Occipital lobe (tissue), 2 donors: ENCODE data around the gene LAIR1. TPM values are rescaled to one million over a fixed set of nuclear protein-coding genes. Genes with fewer than 3 reads are reported as not detected.

Experiments used
- DNase-seq: peaks from one replicate; lab custom pipeline; 2025; lab: John Stamatoyannopoulos, UW
- total RNA-seq: library from RNA; depleted of rRNA; stranded (reverse); fragments of >200 nt; gene quantifications from one replicate; pipeline ENCODE4 v1.2.3, GENCODE V29; 2014

LAIR1 gene
- total RNA-seq, 1 donor from 2014 or later: 1.1 TPM

- DNase-seq: no peak
Observed at GRCh38 chr19:54319049-54319448, 45.7 kb downstream of the LAIR1 start.

- no peak for DNase-seq
Observed at GRCh38 chr19:54317965-54318240, 46.8 kb downstream of the LAIR1 start.

- DNase-seq: no peak
Observed at GRCh38 chr19:54317108-54317964, 47.4 kb downstream of the LAIR1 start.

- no peak for DNase-seq
Observed at GRCh38 chr19:54316746-54317107, 48.0 kb downstream of the LAIR1 start.

- DNase-seq: no peak
Observed at GRCh38 chr19:54315956-54316355, 48.8 kb downstream of the LAIR1 start.

- DNase-seq: no peak
Observed at GRCh38 chr19:54312436-54313377, 52.0 kb downstream of the LAIR1 start, which contains the start of gene LILRA5. Gene LILRA5 (minus strand): TSS chr19:54313166. CDS start chr19:54313019, 147 bp downstream.

GRCh38 chr19:54312011-54312410, 52.7 kb downstream of the LAIR1 start:
- DNase-seq: no peak

- DNase-seq: no peak
Observed at GRCh38 chr19:54311486-54311885, 53.2 kb downstream of the LAIR1 start.

GRCh38 chr19:54310543-54310942, 54.2 kb downstream of the LAIR1 start:
- DNase-seq: no peak

- DNase-seq: no peak
Observed at GRCh38 chr19:54309811-54310210, 54.9 kb downstream of the LAIR1 start.

GRCh38 chr19:54307389-54308020, 57.2 kb downstream of the LAIR1 start:
- no peak for DNase-seq

- no peak for DNase-seq
Observed at GRCh38 chr19:54305141-54305540, 59.6 kb downstream of the LAIR1 start.

GRCh38 chr19:54302257-54302656, 62.5 kb downstream of the LAIR1 start:
- DNase-seq: no peak

Other genes with a start within 250 kb of the LAIR1 start
- gene TFPT, start 249.3 kb downstream of the LAIR1 start, total RNA-seq: 5.8 TPM
- 24.0 TPM for gene PRPF31, start 249.2 kb downstream of the LAIR1 start, total RNA-seq
- 4.4 TPM for gene CNOT3, start 227.2 kb downstream of the LAIR1 start, total RNA-seq
- 4.2 TPM for gene LENG1, start 205.2 kb downstream of the LAIR1 start, total RNA-seq
- gene TMC4, start 191.8 kb downstream of the LAIR1 start, total RNA-seq: not detected
- gene MBOAT7, start 175.4 kb downstream of the LAIR1 start, total RNA-seq: 19.2 TPM
- 34.2 TPM for gene TSEN34, start 173.6 kb downstream of the LAIR1 start, total RNA-seq
- gene RPS9, start 164.1 kb downstream of the LAIR1 start, total RNA-seq: 1,641 TPM
- gene LILRB3, start 141.9 kb downstream of the LAIR1 start, total RNA-seq: not detected
- not detected for gene LILRA6, start 122.1 kb downstream of the LAIR1 start, total RNA-seq
- 0.16 TPM for gene LILRB5, start 107.7 kb downstream of the LAIR1 start, total RNA-seq
- not detected for gene LILRB2, start 83.8 kb downstream of the LAIR1 start, total RNA-seq
- 0.78 TPM for gene LILRA5, start 51.8 kb downstream of the LAIR1 start, total RNA-seq
- 0.16 TPM for gene LILRA4, start 25.8 kb downstream of the LAIR1 start, total RNA-seq
- gene TTYH1, start 50.5 kb upstream of the LAIR1 start, total RNA-seq: 74.7 TPM
- 14.5 TPM for gene LENG8, start 84.3 kb upstream of the LAIR1 start, total RNA-seq
- 5.9 TPM for gene LENG9, start 98.8 kb upstream of the LAIR1 start, total RNA-seq
- gene CDC42EP5, start 108.4 kb upstream of the LAIR1 start, total RNA-seq: 1.2 TPM
- gene LAIR2, start 137.9 kb upstream of the LAIR1 start, total RNA-seq: not detected
- gene LILRA2, start 208.9 kb upstream of the LAIR1 start, total RNA-seq: 0.94 TPM
- 0.16 TPM for gene LILRA1, start 228.7 kb upstream of the LAIR1 start, total RNA-seq